Measurements from ENCODE around the gene BBS2.

Gene BBS2

GRCh38 chr16:56480776-56481467, 38.9 kb downstream of the BBS2 start (continued):
- TF ChIP-seq CSRNP3 (CRISPR knock-in tag; IDR thresholded peaks at IDR 0.05), result no peak
- TF ChIP-seq RARB (CRISPR knock-in tag; IDR thresholded peaks at IDR 0.05), result no peak
- no peak for TF ChIP-seq OSR1 (CRISPR knock-in tag; IDR thresholded peaks at IDR 0.05)
- TF ChIP-seq SNAI2 (CRISPR knock-in tag; IDR thresholded peaks at IDR 0.05), result no peak
- no peak for TF ChIP-seq CSDC2 (CRISPR knock-in tag; IDR thresholded peaks at IDR 0.05)
- no peak for TF ChIP-seq ZNF8 (CRISPR knock-in tag; IDR thresholded peaks at IDR 0.05)
- TF ChIP-seq BACH2 (CRISPR knock-in tag; IDR thresholded peaks at IDR 0.05; ENCODE audit: borderline replicate concordance), result no peak

- no peak for ATAC-seq
Measured at GRCh38 chr16:56479469-56479868, 40.4 kb downstream of the BBS2 start.

GRCh38 chr16:56478281-56479049, 41.4 kb downstream of the BBS2 start:
- no peak for ATAC-seq
- no peak for TF ChIP-seq PATZ1 (CRISPR knock-in tag; IDR thresholded peaks at IDR 0.05; ENCODE audit: borderline replicate concordance)
- TF ChIP-seq ZNF70 (CRISPR knock-in tag; IDR thresholded peaks at IDR 0.05), result no peak
- no peak for TF ChIP-seq BACH2 (CRISPR knock-in tag; IDR thresholded peaks at IDR 0.05; ENCODE audit: borderline replicate concordance)
- TF ChIP-seq ZFP30 (CRISPR knock-in tag; IDR thresholded peaks at IDR 0.05), result no peak
- no peak for TF ChIP-seq ARNTL (CRISPR knock-in tag; IDR thresholded peaks at IDR 0.05; ENCODE audit: borderline replicate concordance, low read depth)
- TF ChIP-seq TOX (CRISPR knock-in tag; IDR thresholded peaks at IDR 0.05; ENCODE audit: borderline replicate concordance), result no peak
- no peak for TF ChIP-seq PPARA (CRISPR knock-in tag; IDR thresholded peaks at IDR 0.05; ENCODE audit: borderline replicate concordance)
- no peak for TF ChIP-seq OSR1 (CRISPR knock-in tag; IDR thresholded peaks at IDR 0.05)
- no peak for TF ChIP-seq SNAI2 (CRISPR knock-in tag; IDR thresholded peaks at IDR 0.05)
- TF ChIP-seq ZC3H10 (CRISPR knock-in tag; IDR thresholded peaks at IDR 0.05), result no peak
- no peak for TF ChIP-seq RARB (CRISPR knock-in tag; IDR thresholded peaks at IDR 0.05)
- TF ChIP-seq CSRNP3 (CRISPR knock-in tag; IDR thresholded peaks at IDR 0.05), result no peak
- TF ChIP-seq POU6F1 (CRISPR knock-in tag; IDR thresholded peaks at IDR 0.05; ENCODE audit: borderline replicate concordance, low read depth), result no peak
- TF ChIP-seq GLIS3 (CRISPR knock-in tag; IDR thresholded peaks at IDR 0.05), result no peak
- TF ChIP-seq ZNF8 (CRISPR knock-in tag; IDR thresholded peaks at IDR 0.05), result no peak
- TF ChIP-seq CSDC2 (CRISPR knock-in tag; IDR thresholded peaks at IDR 0.05), result no peak
- no peak for TF ChIP-seq ESRRG (CRISPR knock-in tag; IDR thresholded peaks at IDR 0.05)
- no peak for TF ChIP-seq TCF4 (CRISPR knock-in tag; IDR thresholded peaks at IDR 0.05; ENCODE audit: borderline replicate concordance)
- no peak for TF ChIP-seq ZFP3 (CRISPR knock-in tag; IDR thresholded peaks at IDR 0.05)

More at GRCh38 chr16:56479469-56479868, 40.4 kb downstream of the BBS2 start:
- TF ChIP-seq ZNF8 (CRISPR knock-in tag; IDR thresholded peaks at IDR 0.05) (no peak), ARNTL (CRISPR knock-in tag; IDR thresholded peaks at IDR 0.05; ENCODE audit: borderline replicate concordance, low read depth) (no peak)
